GM19452 (cell line): ENCODE results near the gene BMP7.
"Not testable (repeated sequence)": the region's sequence is repeated elsewhere in the genome, so short reads cannot be mapped to it uniquely, and the experiment has no call there.

ENCODE experiments used
- ATAC-seq: cut with Tn5 transposase; IDR thresholded peaks from one replicate; pipeline ENCODE4 v1.9.1; 2021; ENCODE audit not compliant: unreplicated experiment

The BMP7 gene

GRCh38 chr20:57267158-57267821, 849 bp upstream of the BMP7 start:
- no peak for ATAC-seq

- no peak for ATAC-seq
These were observed 497 bp downstream of the BMP7 start for GRCh38 chr20:57265997-57266290.

- ATAC-seq, result no peak
These were observed 975 bp downstream of the BMP7 start for GRCh38 chr20:57265336-57265996.

GRCh38 chr20:57264908-57265335, 1.5 kb downstream of the BMP7 start:
- not testable (repeated sequence) for ATAC-seq

- no peak for ATAC-seq
These were observed 2.3 kb downstream of the BMP7 start for GRCh38 chr20:57263801-57264792.

GRCh38 chr20:57262784-57263609, 3.4 kb downstream of the BMP7 start:
- ATAC-seq, result no peak

- no peak for ATAC-seq
These were observed 4.1 kb downstream of the BMP7 start for GRCh38 chr20:57262301-57262700.

- no peak for ATAC-seq
These were observed 4.8 kb downstream of the BMP7 start for GRCh38 chr20:57261457-57262251.

GRCh38 chr20:57260934-57261333, 5.5 kb downstream of the BMP7 start:
- no peak for ATAC-seq

GRCh38 chr20:57259938-57260921, 6.2 kb downstream of the BMP7 start:
- no peak for ATAC-seq

GRCh38 chr20:57259121-57259937, 7.1 kb downstream of the BMP7 start:
- no peak for ATAC-seq

- ATAC-seq, result no peak
These were observed 8.6 kb downstream of the BMP7 start for GRCh38 chr20:57257701-57258453.

GRCh38 chr20:57256908-57257307, 9.5 kb downstream of the BMP7 start:
- no peak for ATAC-seq

- no peak for ATAC-seq
These were observed 10.2 kb downstream of the BMP7 start for GRCh38 chr20:57256205-57256604.

GRCh38 chr20:57255183-57255582, 11.3 kb downstream of the BMP7 start:
- ATAC-seq, result no peak

- no peak for ATAC-seq
These were observed 13.8 kb downstream of the BMP7 start for GRCh38 chr20:57252559-57253162.

- ATAC-seq, result no peak
These were observed 14.5 kb downstream of the BMP7 start for GRCh38 chr20:57251949-57252348.
